ENCODE measurements around the gene WDFY4.

Gene WDFY4

GRCh38 chr10:48714088-48714487 lies 29.4 kb downstream of the WDFY4 start:
- DNase-seq: no peak

- no peak for DNase-seq
Measured at GRCh38 chr10:48716416-48716815, 31.7 kb downstream of the WDFY4 start.

- DNase-seq: no peak
Measured at GRCh38 chr10:48720611-48721010, 35.9 kb downstream of the WDFY4 start.

- DNase-seq: no peak
Measured at GRCh38 chr10:48722153-48723145, 37.8 kb downstream of the WDFY4 start.

GRCh38 chr10:48724127-48724526 lies 39.5 kb downstream of the WDFY4 start:
- DNase-seq: no peak

GRCh38 chr10:48725708-48726107 lies 41.0 kb downstream of the WDFY4 start:
- no peak for DNase-seq

- DNase-seq: no peak
Measured at GRCh38 chr10:48727866-48728265, 43.2 kb downstream of the WDFY4 start.

- no peak for DNase-seq
Measured at GRCh38 chr10:48729222-48729621, 44.5 kb downstream of the WDFY4 start.

GRCh38 chr10:48729941-48730457 lies 45.3 kb downstream of the WDFY4 start:
- DNase-seq: no peak

- DNase-seq: no peak
Measured at GRCh38 chr10:48731141-48731540, 46.5 kb downstream of the WDFY4 start.

GRCh38 chr10:48731654-48732053 lies 47.0 kb downstream of the WDFY4 start:
- no peak for DNase-seq

GRCh38 chr10:48733329-48733728 lies 48.7 kb downstream of the WDFY4 start:
- DNase-seq: no peak

- no peak for DNase-seq
Measured at GRCh38 chr10:48735836-48736390, 51.2 kb downstream of the WDFY4 start.

- DNase-seq: no peak
Measured at GRCh38 chr10:48736596-48736995, 51.9 kb downstream of the WDFY4 start.

- DNase-seq: no peak
Measured at GRCh38 chr10:48737886-48738285, 53.2 kb downstream of the WDFY4 start.

GRCh38 chr10:48739170-48739569 lies 54.5 kb downstream of the WDFY4 start:
- no peak for DNase-seq

GRCh38 chr10:48740015-48740707 lies 55.5 kb downstream of the WDFY4 start:
- DNase-seq: no peak

- DNase-seq: no peak
Measured at GRCh38 chr10:48740988-48741387, 56.3 kb downstream of the WDFY4 start.

- no peak for DNase-seq
Measured at GRCh38 chr10:48742891-48743860, 58.5 kb downstream of the WDFY4 start.

- no peak for DNase-seq
Measured at GRCh38 chr10:48744587-48744986, 59.9 kb downstream of the WDFY4 start.

GRCh38 chr10:48745662-48746245 lies 61.1 kb downstream of the WDFY4 start:
- DNase-seq: no peak

GRCh38 chr10:48748573-48748972 lies 63.9 kb downstream of the WDFY4 start:
- no peak for DNase-seq

Measured in stimulated activated CD4-positive, alpha-beta T cell treated with anti-CD3 and anti-CD28 coated beads, Interleukin-2, amount 100 ng/mL, for 48 hours (primary cell).